NCI-H1436 (cell line): ENCODE measurements around the gene EPHA7.

Experiments used
- DNase-seq: peaks from one replicate; lab custom pipeline; 2025; lab: John Stamatoyannopoulos, UW

EPHA7 gene

DNA sequence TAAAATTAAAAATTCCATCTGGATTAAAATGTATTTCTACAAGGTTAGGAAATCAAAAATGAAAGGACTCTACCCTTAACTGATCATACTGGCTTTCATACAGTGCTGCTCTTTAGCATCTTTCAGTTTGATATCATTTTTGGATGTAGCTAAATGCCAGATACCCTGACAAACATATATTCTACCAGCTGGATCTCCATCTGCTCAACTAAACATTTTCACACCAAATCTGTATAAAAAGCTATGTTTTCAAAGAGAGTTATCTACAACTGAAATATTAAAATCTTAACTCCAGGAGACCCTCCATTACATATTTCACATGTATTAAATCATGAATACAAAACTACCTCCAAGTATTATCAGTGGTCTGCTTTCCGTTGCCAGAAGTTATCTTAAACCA, 95.7 kb downstream of the EPHA7 start:
- no peak for DNase-seq

DNA sequence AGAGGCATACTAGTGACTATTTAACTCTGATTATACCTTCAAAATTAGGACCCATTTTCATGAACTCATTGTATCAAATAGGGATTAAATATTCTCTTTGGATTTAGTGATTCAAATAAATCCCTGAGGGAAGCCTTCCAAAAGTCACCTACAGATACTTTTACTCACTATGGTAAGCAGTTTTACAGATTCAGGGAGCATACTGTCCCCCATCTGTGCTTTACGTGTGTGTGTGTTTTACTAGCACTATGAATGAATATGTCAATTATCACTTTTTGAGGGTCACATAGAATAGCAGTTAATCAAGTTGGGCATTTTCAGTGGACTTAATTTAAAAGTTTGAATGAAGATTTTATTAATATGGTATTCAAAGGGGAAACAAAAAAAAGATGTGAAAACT, 96.7 kb downstream of the EPHA7 start:
- DNase-seq = no peak

DNA sequence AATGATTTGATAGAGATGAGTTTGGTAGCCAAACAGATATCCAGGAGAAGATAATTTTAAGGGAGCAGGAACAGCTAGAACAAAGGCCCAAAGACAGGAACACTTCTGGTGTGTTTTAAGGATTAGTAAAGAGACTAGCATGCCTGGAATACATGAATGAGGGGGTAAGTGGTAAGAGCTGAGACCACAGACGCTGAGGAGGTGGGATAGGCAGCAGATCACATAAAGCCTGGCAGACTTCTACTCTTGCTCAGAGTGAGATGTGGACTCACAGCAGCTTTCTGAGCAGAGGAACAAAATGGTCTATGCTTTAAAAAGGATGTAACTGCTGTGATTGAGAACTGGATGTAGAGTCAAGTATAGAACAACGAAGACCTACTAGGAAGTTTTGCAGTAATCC, 100.1 kb downstream of the EPHA7 start:
- DNase-seq = no peak

DNA sequence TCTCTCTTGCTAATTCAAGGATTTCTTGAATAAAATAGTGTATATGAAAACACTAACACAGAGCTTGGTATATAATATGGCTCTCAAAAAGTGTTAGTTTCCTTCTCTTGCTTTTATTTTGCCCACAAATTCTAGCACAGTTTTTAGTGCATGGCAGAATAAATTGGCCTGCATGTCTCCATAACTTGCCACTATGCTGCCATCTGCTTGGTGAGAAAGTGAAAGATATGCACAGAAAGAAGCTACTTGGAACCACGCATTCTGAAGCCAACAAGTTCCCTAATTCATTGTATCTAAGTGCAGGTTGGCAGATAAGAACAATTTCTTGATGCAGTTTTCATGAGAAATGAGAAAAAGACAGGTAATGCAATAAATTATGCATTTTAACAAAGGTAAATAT, 101.2 kb downstream of the EPHA7 start:
- no peak for DNase-seq

DNA sequence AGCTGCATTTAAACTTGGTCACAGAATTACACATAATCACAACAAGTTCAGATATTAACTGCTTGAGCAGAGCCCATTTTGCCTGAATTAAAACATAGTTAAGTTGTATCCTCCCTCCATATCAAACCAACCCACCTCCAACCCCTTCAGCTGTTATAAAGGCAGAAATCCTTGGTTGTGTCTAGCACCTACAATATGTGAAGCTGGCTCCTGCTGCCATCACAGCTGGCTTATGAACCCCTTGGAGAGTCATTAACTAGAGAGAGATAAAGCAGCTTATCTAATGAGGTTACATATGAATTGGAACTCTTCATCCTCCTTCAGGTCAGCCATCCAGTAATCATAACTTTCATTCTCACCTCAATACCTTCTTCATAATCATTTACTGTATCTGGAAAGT, 101.8 kb downstream of the EPHA7 start:
- DNase-seq = no peak

DNA sequence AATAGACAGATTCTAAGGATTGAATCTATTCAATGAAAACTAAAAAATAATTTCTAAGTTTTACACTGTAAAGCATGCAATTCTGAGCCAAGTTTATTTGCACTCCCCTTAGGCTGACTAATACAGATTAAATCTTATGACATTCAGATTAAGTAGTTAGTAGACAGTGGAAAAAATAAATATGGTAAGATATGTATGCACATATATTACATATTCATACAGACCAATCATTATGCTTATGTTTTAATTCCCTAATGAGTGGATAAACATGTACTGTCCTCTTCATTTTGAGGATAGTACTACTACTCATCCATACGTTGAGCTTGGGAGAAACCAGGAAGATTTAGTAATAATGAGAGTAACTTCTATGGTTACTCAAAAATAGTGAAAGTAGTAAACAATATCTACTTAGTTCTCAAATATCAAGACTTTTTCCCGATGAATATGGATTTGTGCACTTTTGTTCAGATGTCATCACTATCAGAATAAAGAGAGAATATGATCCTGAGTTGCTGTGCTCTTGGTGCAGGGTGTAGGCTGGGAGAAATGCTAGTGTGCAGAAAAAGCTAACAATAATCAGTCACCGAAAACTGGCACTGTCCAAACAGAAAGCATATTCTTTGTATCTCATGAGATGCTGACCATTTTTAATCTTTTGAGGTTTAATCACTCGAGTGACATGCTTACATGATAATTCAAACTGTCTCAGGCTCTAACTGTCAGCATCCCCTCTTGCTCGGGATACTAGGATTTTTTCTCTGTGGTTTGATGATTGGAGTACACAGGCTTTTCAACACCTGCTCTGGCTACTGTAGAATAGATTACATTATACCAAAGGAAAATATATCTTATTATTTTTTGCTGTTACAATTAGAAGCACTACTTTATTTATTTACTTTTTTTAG, 111.6 kb downstream of the EPHA7 start:
- no peak for DNase-seq

DNA sequence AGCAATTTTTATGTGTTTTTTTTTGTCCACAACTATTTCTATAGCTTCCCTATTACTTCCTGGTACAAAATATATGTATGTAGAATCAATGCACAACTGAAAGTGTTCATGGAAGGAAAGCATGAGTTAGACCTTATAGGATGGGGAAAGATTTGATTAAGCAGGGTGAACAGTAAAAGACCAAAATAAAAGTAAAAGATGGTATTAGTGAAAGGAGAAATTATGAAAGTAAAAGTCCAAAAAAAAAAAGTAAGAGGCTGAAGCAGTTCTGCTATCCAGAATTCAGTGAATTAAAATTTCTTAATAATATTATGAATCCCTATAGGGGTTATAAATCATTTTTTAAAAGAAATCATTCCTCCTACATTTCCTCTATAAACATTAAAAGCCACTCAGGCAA, 114.3 kb downstream of the EPHA7 start:
- no peak for DNase-seq

DNA sequence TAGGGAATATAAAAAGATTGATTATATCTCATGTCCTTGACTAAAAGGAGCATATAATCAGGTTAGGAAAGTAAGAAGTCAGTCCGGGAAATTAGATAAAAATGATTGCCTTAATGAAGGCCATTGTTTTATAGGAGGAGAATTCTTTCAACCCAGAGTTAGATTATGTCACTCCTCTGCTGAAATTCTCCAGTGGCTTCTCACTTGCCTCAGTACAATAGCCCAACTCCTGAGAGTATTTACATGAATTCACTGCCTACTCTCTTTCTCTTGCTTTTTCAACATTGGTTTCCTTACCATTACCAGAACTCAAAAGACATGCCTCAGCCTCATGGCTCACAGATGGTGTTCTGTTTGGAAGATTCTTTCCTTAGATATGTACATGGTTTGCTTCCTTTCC, 114.9 kb downstream of the EPHA7 start:
- DNase-seq = no peak

DNA sequence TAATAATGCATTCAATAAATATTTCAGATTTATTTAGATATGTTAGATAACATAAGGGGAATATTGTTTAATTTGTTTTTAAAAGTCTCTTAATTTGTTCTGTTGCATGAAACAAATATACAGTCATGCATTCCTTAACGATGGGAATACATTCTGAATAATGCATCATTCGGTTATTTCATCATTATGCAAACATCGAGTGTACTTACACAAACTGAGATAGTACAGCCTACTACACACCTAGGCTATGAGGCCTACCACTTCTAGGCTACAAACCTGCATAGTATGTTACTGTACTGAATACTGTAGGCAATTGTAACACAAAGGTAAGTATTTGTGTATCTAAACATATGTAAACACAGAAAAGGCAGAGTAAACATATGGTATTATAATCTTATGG, 118.7 kb downstream of the EPHA7 start:
- DNase-seq = no peak

DNA sequence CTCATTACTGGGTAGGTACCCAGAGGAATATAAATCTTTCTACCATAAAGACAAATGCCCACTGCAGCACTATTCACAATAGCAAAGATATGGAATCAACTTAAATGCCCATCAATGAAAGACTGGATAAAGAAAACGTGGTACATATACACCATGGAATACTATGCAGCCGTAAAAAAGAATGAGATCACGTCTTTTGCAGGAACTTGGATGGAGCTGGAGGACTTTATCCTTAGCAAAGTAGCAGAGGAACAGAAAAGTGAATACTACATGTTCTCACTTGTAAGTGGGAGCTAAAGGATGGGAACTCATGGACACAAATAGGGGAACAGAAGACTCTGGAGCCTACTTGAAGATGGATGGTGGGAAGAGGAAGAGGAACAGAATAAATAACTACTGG, 119.7 kb downstream of the EPHA7 start:
- no peak for DNase-seq

DNA sequence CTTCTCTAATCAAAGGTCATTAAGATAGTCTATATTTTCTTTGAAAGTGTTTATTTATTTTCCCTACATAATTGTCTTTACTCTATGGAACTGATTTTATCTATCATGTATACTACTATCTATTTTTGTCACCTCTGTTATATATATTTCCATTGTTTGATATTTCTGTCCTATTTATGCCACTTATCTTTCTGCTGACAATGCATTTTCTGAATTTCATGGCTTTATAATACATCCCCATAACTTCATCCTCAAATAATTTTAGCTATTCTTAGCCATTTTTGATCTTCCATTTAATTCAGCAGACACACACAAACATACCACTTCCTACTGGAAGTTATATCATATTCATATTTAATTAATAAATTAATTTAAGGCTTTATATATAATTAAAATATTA, 123.7 kb downstream of the EPHA7 start:
- DNase-seq = no peak

DNA sequence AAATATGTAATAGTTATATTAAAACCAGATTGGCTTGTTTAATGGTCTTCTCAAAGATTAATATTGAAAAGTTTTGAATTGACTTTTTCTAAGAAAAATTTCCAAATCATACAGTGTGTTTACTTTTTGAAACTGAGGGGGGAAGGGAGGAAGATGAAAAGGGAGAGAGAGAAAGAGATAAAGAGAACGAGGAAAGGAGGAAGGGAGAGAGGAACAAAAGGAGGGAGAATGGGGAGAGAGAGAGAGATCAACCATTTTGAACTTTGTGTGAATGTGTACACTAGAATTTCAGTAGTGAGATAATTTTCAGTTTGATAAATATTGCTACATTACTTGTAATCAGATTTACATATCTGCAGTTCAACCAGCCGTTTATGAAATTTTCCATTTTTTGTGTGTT, 124.5 kb downstream of the EPHA7 start:
- no peak for DNase-seq

DNA sequence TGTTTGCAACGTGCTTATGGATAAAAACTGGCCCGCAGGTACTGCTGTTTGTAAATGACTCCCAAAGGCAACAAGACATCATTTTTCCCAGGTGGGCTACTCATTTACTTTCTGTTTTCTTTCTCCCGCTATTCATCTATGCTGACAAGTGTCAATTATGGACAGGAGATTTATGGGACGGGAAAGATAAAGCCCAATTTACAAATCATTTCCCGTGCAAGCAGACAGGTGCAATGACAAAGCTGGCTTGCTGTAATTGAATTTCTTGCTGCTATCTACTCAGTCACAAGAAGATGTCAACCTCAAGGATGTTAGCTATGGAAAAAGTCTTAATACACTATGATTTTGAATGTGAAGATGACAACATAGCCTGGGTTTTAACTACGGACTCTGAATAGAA, 125.5 kb downstream of the EPHA7 start:
- DNase-seq = peak; percentile 85

DNA sequence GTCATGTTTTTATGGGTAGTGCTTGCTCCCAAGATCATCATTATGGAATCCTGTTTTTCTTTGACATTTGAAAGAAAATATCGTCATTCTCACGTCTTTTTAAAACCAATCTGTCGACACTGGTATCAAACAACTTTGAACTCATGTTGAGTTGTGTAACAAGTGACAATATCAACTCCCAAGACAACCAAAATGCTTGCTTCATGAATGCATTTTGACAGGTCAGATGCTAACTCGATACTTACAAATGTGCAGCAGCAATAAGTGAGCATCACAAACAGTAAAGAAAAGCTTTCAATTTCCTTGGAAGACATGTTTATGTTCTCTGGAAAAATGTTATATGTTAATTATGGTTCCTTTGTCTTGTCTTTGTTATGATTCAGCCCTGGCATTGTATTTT, 125.9 kb downstream of the EPHA7 start:
- DNase-seq = no peak

DNA sequence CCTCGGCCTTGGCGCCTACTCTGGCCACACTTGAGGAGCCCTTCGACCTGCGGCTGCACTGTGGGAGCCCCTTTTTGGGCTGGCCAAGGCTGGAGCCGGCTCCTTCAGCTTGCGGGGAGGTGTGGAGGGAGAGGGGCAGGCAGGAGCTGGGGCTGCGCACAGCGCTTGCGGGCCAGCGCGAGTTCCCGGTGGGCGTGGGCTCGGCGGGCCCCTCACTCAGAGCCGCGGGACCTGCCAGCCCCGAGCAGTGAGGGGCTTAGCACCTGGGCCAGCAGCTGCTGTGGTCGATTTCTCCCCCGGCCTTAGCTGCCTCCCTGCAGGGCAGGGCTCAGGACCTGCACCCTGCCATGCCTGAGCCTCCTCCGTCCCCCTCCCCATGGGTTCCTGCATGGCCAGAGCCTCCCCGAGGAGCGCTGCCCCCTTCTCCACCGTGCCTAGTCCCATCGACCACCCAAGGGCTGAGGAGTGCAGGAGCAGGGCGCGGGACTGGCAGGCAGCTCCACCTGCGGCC, 136.8 kb downstream of the EPHA7 start:
- DNase-seq = no peak

DNA sequence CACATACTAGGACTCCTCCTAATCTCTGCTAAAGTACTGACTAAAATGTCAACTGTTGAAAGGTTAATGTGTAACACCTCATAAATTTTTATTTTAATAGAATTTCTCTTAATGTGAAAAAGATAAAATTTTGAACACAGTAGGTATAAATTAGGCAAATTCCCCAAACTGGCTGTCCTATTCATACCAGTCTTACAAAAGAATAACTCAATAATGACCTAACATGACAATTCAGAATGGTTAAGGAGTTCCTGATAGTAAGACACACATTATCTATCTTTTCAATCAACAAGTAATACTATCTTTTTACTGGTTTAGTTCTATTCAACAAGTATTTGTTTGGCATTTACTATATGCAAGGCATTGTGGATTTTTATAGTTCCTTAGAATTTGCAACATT, 141.1 kb downstream of the EPHA7 start:
- no peak for DNase-seq

DNA sequence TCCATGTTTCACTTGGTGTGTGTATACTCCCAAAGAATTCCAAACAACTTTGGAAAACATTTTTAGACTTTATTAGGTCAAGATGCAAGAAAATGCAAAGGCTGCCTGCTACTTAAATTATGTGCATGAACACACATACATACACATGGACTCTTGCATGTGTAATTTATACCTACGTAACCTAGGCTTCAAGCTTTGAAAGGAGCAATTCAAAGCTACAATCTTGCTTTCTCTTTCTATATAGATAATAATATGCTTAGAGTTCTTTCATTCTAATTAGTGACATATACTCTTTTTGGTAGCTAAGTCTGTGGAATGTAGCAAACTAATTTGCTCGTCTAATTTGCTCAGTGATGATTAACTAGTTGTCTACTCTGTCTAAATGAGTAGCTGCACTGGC, 146.5 kb downstream of the EPHA7 start:
- DNase-seq = no peak

DNA sequence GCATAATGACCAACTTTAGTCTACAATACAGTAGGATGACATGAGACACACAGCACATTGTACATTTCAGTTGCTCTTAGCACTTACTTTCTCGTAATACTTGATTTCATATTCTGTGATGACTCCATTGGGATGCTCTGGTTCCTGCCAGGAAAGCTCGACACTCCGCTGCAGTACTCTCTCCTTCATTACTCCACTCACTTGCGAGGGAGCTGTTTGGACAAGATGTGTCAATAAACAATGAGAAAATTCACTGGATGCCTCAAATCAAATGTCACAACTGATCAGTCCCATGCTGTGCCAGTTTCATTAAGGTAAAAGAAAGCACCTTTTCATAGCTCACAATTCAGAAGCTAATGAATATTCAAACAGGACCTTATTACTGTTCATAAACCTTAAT, 147.1 kb downstream of the EPHA7 start:
- DNase-seq = no peak

DNA sequence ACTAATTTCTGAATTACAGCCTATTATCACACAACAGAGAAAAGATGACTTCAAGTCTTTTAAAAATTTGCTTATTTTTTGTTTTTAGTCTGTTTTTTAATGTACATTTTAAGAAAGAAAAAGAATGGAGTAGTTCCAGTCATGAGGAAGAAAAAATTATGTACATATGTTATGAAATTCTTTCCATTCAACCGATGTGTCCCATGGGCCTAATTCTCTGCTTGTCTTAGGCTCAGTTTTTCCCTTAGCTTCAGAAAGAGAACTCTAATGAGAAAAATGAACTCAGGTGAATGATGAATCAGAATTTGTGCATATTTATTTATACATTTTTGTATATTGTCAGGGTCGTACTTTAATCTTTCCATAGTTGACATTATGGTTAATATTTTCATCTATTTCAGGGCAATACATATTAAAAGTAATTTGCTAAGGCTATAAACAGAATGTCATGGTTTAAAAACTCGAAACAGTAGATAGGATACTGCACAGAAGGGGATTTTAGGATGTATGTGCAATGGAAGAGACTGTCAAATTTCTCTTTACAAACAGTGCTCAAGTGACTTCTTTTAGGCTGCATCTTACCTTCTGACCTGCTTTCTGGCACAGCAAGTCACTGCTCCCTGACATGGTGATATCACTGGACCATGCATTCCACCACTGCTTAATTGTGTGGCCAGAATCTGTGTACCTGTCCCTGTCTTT, 153.1 kb downstream of the EPHA7 start:
- DNase-seq = no peak

DNA sequence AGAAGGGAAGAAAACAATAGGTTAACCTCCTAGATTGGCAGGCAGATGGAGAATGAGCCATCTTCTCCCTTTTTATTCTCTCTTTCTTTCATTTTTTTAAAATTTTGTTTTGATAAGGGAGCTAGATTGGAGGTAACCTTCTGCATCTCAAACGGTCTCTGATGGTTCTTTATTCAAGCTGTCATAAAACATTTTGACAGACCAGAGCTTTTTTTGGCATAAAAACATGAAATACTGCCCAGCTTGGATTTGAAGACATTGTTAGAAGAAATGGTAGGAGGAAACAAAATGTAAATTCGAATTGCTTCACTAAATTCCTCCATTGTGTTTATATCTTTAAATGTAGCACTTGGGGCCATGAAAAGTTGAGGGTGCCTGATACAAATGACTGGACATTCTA, 158.5 kb downstream of the EPHA7 start:
- no peak for DNase-seq

DNA sequence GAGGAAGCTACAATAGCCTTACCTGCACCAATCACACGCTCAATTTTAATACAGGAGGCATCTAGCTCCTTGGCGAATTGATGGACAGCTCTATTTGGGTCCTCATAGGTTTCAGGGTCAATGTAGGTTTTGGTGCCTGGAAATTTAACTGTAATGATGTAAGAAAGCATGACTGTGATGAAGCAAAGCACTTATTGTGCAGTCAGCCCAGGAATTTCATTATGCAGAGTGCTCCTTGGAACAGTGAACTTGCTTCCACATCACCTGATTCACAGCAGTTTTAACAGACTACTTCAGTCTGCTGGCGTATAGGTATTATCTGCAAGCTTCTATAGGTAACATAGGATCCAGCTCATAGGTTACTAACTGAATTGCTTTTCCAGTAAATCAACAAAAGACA, 160.0 kb downstream of the EPHA7 start:
- DNase-seq = no peak

DNA sequence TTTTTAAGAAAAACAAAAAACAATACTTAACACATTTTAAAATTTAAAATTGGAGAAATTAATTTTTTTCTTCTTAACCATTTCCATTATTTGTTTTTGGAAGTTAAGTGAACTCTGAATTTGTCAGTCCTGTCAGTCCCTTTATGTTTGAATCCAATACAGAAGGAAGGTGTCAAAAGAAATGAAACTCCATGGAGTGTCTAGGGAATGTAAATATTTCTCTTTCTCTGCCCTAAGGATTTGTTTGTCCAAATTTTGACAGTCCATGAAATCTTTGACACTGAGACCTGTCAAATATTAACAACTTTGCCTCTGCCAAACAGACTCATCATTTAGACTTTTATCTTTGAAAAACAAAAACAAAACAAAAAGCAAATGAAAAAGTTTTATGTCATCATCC, 166.4 kb downstream of the EPHA7 start:
- DNase-seq = no peak

DNA sequence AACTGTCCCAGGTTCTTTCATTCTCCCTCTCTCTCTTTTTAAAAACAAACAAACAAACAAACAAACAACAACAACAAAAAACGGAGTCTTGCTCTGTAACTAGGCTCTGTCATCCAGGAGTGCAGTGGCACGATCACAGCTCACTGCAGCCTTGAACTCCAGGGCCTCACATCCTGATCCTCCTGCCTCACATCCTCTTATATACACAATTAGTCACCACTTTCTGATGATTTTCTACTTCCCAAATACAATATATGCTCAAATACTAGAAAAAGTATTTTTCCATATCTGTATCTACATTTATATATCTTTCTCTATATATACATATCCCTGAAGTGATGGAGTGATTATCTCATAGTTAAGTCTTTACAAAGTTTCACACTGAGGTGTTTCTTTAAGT, 170.7 kb downstream of the EPHA7 start:
- DNase-seq = no peak
